OCI-LY3 (cell line): ENCODE measurements around the gene SIK3.
A peak's percentile ranks its signal among the peaks of the same experiment; 100 is the strongest.

Experiments
- H2AFZ ChIP-seq: fragments of 200-600, 300-600 bp; shearing (Covaris generic); 2 replicates; pipeline ENCODE4 v1.6.0; 2014; ENCODE audit warnings: antibody characterized with exemption, low read depth, low read length
- H3K27ac ChIP-seq: fragments of 200-600, 300-600 bp; sonication (generic); 2 replicates; pipeline ENCODE4 v1.5.1; 2014; ENCODE audit warnings: mild to moderate bottlenecking, low read length, moderate library complexity, mixed read lengths
- H3K27me3 ChIP-seq: fragments of 200-600, 300-600 bp; sonication (generic); 2 replicates; pipeline ENCODE4 v1.6.1; 2014; ENCODE audit warnings: low read depth, low read length, mixed read lengths
- H3K36me3 ChIP-seq: fragments of 200-600, 300-600 bp; sonication (generic); replicated peaks from 2 replicates; pipeline ENCODE3; 2014; ENCODE audit warnings: low read depth, low read length, mixed read lengths
- H3K4me1 ChIP-seq: fragments of 300-600, 200-600 bp; sonication (generic); 2 replicates; pipeline ENCODE4 v1.6.1; 2014; ENCODE audit warnings: low read length, mixed read lengths
- H3K4me2 ChIP-seq: fragments of 200-600, 300-600 bp; sonication (generic); 2 replicates; pipeline ENCODE4 v1.6.1; 2014; ENCODE audit warnings: low read length, mixed read lengths
- H3K4me3 ChIP-seq: fragments of 300-600, 200-600 bp; sonication (generic); 2 replicates; pipeline ENCODE4 v1.5.1; 2014; ENCODE audit warnings: antibody characterized with exemption, mild to moderate bottlenecking, low read length, moderate library complexity
- H3K79me2 ChIP-seq: fragments of 300-600, 200-600 bp; shearing (Covaris generic); 2 replicates; pipeline ENCODE4 v1.6.1; 2014; ENCODE audit warnings: mild to moderate bottlenecking, low read length, mixed read lengths
- H3K9ac ChIP-seq: fragments of 300-600, 200-600 bp; shearing (Covaris generic); 2 replicates; pipeline ENCODE4 v1.6.0; 2014; ENCODE audit warnings: mild to moderate bottlenecking, low read length, moderate library complexity
- H3K9me3 ChIP-seq: fragments of 200-600, 300-600 bp; shearing (Covaris generic); 2 replicates; pipeline ENCODE4 v1.6.1; 2014; ENCODE audit warnings: low read length, mixed read lengths; ENCODE audit not compliant: insufficient read depth
- H4K20me1 ChIP-seq: fragments of 200-600, 300-600 bp; sonication (generic); 2 replicates; pipeline ENCODE4 v1.6.1; 2016; ENCODE audit warnings: low read length, mixed read lengths; ENCODE audit not compliant: insufficient read depth
- CTCF ChIP-seq: fragments of 200-600, 300-600 bp; sonication (generic); IDR thresholded peaks from 2 replicates; pipeline ENCODE4 v1.5.1; 2014; ENCODE audit warnings: antibody characterized with exemption, low read length, low read depth
- EZH2phosphoT487 ChIP-seq: fragments of 200-600 bp; shearing (Covaris generic); IDR thresholded peaks from 2 replicates; pipeline ENCODE4 v1.6.1; 2018; ENCODE audit warnings: antibody characterized with exemption, mixed run types, low read depth

Gene SIK3

DNA sequence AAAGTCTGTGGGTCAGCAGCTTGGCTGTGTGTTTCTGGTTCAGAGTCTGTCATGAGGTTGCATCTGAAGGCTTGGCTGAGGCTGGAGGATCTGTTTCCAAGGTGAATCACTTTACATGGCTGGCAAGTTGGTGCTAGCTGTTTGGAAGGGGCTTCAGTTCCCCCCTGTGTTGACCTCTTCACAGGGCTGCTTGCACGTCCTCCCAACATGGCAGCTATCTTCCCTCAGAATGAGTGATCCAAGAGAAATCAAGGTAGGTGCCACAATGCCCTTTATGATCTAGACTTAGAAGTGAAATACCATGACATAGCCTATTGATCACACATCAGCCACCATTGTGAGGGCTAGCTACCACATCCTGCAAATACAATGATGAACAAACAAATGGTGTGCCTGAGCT lies 285.1 kb downstream of the SIK3 start:
- no peak overlapping the region for H3K9ac ChIP-seq
- peaks cover 18% of the 10 kb centered on the region for H3K4me1 ChIP-seq
- H4K20me1 ChIP-seq, result no peaks in the 10 kb centered on the region
- H2AFZ ChIP-seq, result no peak overlapping the region
- no peaks in the 10 kb centered on the region for H3K27me3 ChIP-seq
- no peak overlapping the region for H3K4me2 ChIP-seq
- no peaks in the 10 kb centered on the region for H3K36me3 ChIP-seq
- H3K79me2 ChIP-seq, result no peaks in the 10 kb centered on the region
- H3K9me3 ChIP-seq, result no peaks in the 10 kb centered on the region
- no peak for TF ChIP-seq CTCF
- TF ChIP-seq EZH2phosphoT487, result no peak
- no peak overlapping the region for H3K27ac ChIP-seq
- no peak overlapping the region for H3K4me3 ChIP-seq

DNA sequence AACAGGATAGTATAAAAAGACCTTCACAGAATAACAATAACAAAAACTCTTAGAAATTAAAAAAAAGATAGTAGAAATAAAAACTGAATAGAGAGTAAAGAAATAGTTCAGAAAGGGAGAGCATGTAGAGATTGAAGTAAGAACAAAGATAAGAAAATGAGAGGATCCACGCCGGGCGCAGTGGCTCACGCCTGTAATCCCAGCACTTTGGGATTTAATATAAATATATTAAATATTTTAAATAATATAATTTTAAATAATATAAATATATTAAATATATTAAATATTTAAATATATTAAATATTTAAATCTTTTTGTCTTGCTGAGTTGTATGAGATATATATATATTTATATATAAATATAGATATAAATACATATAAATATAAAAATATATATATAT lies 286.1 kb downstream of the SIK3 start:
- Histone ChIP-seq H3K79me2 (no peaks in the 10 kb centered on the region), H3K27ac (no peak overlapping the region), H4K20me1 (no peaks in the 10 kb centered on the region), H3K27me3 (no peaks in the 10 kb centered on the region), H2AFZ (no peak overlapping the region), H3K9me3 (no peaks in the 10 kb centered on the region), H3K4me3 (peak overlapping the region; percentile 9; the same call in 1 of the 2 replicates), H3K4me1 (peaks cover 18% of the 10 kb centered on the region), H3K9ac (no peak overlapping the region), H3K4me2 (peak overlapping the region; percentile 53), H3K36me3 (no peaks in the 10 kb centered on the region)
- TF ChIP-seq CTCF (no peak), EZH2phosphoT487 (no peak)

DNA sequence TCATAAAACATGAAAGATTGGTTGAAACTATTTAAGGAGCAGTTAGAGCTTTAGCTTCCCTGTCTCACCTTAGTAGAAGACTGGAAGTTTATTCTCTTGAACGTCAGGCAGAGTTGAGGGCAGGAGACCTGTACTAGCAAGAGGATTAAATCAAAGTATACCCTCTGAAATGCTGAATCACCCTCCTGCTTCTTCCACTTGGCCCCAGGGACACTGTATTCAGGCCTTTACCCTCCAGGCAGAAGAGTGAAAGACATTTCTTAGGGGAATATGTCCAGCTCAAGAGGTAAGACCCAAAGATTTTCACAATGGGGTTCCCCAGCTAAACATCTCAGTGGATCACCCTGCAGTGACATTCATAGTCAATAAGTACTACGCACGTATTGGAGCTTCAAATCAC lies 287.0 kb downstream of the SIK3 start:
- peak overlapping the region; percentile 74 for H2AFZ ChIP-seq
- no peaks in the 10 kb centered on the region for H3K79me2 ChIP-seq
- H3K27ac ChIP-seq, result no peak overlapping the region
- peaks cover 18% of the 10 kb centered on the region for H3K4me1 ChIP-seq
- H3K4me2 ChIP-seq, result peak overlapping the region; percentile 53
- TF ChIP-seq EZH2phosphoT487 (no peak), CTCF (no peak)
- no peaks in the 10 kb centered on the region for H3K27me3 ChIP-seq
- H3K4me3 ChIP-seq, result peak overlapping the region; percentile 9
- no peaks in the 10 kb centered on the region for H3K9me3 ChIP-seq
- no peak overlapping the region for H3K9ac ChIP-seq
- no peaks in the 10 kb centered on the region for H3K36me3 ChIP-seq
- H4K20me1 ChIP-seq, result no peaks in the 10 kb centered on the region

- Histone ChIP-seq H3K4me3 (no peak overlapping the region), H3K79me2 (no peaks in the 10 kb centered on the region), H3K9ac (no peak overlapping the region), H3K36me3 (no peaks in the 10 kb centered on the region), H2AFZ (no peak overlapping the region), H3K27ac (no peak overlapping the region), H3K9me3 (no peaks in the 10 kb centered on the region), H4K20me1 (no peaks in the 10 kb centered on the region), H3K4me1 (peaks cover 14% of the 10 kb centered on the region), H3K27me3 (no peaks in the 10 kb centered on the region), H3K4me2 (no peak overlapping the region)
- TF ChIP-seq CTCF, result no peak
- no peak for TF ChIP-seq EZH2phosphoT487
These were observed 289.7 kb downstream of the SIK3 start for GRCh38 chr11:116808262-116809175.
